H9 (cell line): ENCODE measurements around the gene GARIN5A. TPM values are rescaled to one million over a fixed set of nuclear protein-coding genes. Genes with fewer than 3 reads are reported as not detected.

Experiments used
- DNase-seq: peaks from one replicate; pipeline ENCODE4 v3.0.0-alpha.2; 2017
- H2AFZ ChIP-seq: one replicate; pipeline ENCODE4 v1.6.1; 2013; ENCODE audit warnings: mild to moderate bottlenecking, low read length, control low read depth, moderate library complexity
- H2AK5ac ChIP-seq: 2 replicates; pipeline ENCODE4 v1.6.1; 2013; ENCODE audit warnings: low read length, control low read depth, mixed read lengths; ENCODE audit not compliant: insufficient read length
- H2BK120ac ChIP-seq: one replicate; pipeline ENCODE4 v1.6.1; 2013; ENCODE audit warnings: low read depth, mild to moderate bottlenecking, low read length, control low read depth, inconsistent platforms; ENCODE audit not compliant: poor library complexity, severe bottlenecking
- H2BK12ac ChIP-seq: 2 replicates; pipeline ENCODE4 v1.6.1; 2013; ENCODE audit warnings: low read length, control low read depth, mixed read lengths, low read depth; ENCODE audit not compliant: insufficient read length
- H2BK15ac ChIP-seq: 2 replicates; pipeline ENCODE4 v1.6.1; 2013; ENCODE audit warnings: low read depth, low read length, control low read depth
- H2BK20ac ChIP-seq: one replicate; pipeline ENCODE4 v1.6.1; 2013; ENCODE audit warnings: low read depth, mild to moderate bottlenecking, low read length, control low read depth, inconsistent platforms; ENCODE audit not compliant: poor library complexity, severe bottlenecking
- H2BK5ac ChIP-seq: 2 replicates; pipeline ENCODE4 v1.6.1; 2013; ENCODE audit warnings: low read length, control low read depth, mixed read lengths; ENCODE audit not compliant: insufficient read length
- H3K14ac ChIP-seq: 2 replicates; pipeline ENCODE4 v1.6.1; 2013; ENCODE audit warnings: low read length, control low read depth; ENCODE audit not compliant: insufficient read depth
- H3K18ac ChIP-seq: 2 replicates; pipeline ENCODE4 v1.6.1; 2013; ENCODE audit warnings: low read depth, mild to moderate bottlenecking, mixed read lengths, low read length, control low read depth; ENCODE audit not compliant: insufficient read length
- H3K23ac ChIP-seq: 2 replicates; pipeline ENCODE4 v1.6.1; 2013; ENCODE audit warnings: low read length, control low read depth, mixed read lengths, low read depth; ENCODE audit not compliant: insufficient read length
- H3K23me2 ChIP-seq: 2 replicates; pipeline ENCODE4 v1.6.1; 2013; ENCODE audit warnings: low read depth, mild to moderate bottlenecking, mixed read lengths, low read length, control low read depth; ENCODE audit not compliant: insufficient read length, poor library complexity, severe bottlenecking
- H3K27ac ChIP-seq: 2 replicates; pipeline ENCODE4 v1.5.1; 2013; ENCODE audit warnings: low read length, control low read depth, mixed read lengths, low read depth; ENCODE audit not compliant: insufficient read length
- H3K27me3 ChIP-seq: 2 replicates; pipeline ENCODE4 v1.6.1; 2013; ENCODE audit warnings: low read length, control low read depth, inconsistent platforms; ENCODE audit not compliant: insufficient read depth
- H3K4ac ChIP-seq: 2 replicates; pipeline ENCODE4 v1.6.1; 2013; ENCODE audit warnings: low read depth, mild to moderate bottlenecking, control low read depth, inconsistent platforms, low read length, moderate library complexity
- H3K4me1 ChIP-seq: 2 replicates; pipeline ENCODE4 v1.6.1; 2013; ENCODE audit warnings: low read length, control low read depth, inconsistent platforms; ENCODE audit not compliant: insufficient read depth
- H3K4me2 ChIP-seq: 2 replicates; pipeline ENCODE4 v1.6.1; 2013; ENCODE audit warnings: low read length, control low read depth, mixed read lengths; ENCODE audit not compliant: insufficient read length, insufficient read depth
- H3K56ac ChIP-seq: 2 replicates; pipeline ENCODE4 v1.6.1; 2013; ENCODE audit warnings: low read depth, mild to moderate bottlenecking, mixed read lengths, low read length, control low read depth; ENCODE audit not compliant: insufficient read length
- H3K79me1 ChIP-seq: 2 replicates; pipeline ENCODE4 v1.6.1; 2013; ENCODE audit warnings: low read depth, mild to moderate bottlenecking, moderate library complexity, low read length, control low read depth, inconsistent platforms; ENCODE audit not compliant: insufficient read depth, poor library complexity, severe bottlenecking
- H3K79me2 ChIP-seq: 2 replicates; pipeline ENCODE4 v1.6.1; 2013; ENCODE audit warnings: low read length, control low read depth, inconsistent platforms; ENCODE audit not compliant: insufficient read depth
- H3K9ac ChIP-seq: 2 replicates; pipeline ENCODE4 v1.6.1; 2013; ENCODE audit warnings: low read length, control low read depth, mixed read lengths; ENCODE audit not compliant: insufficient read length; ENCODE audit errors: extremely low read depth
- H3K9me3 ChIP-seq: one replicate; pipeline ENCODE4 v1.6.1; 2013; ENCODE audit warnings: low read depth, low read length, inconsistent platforms; ENCODE audit not compliant: control insufficient read depth
- H3T11ph ChIP-seq: one replicate; pipeline ENCODE4 v1.6.1; 2013; ENCODE audit warnings: mild to moderate bottlenecking, low read length, control low read depth, inconsistent platforms
- H4K20me1 ChIP-seq: one replicate; pipeline ENCODE4 v1.6.1; 2013; ENCODE audit not compliant: control insufficient read depth, insufficient read length, insufficient read depth
- H4K5ac ChIP-seq: 2 replicates; pipeline ENCODE4 v1.6.1; 2013; ENCODE audit warnings: low read depth, mild to moderate bottlenecking, mixed read lengths, low read length, control low read depth; ENCODE audit not compliant: insufficient read length
- H4K8ac ChIP-seq: replicated peaks from 2 replicates; pipeline ENCODE4 v1.6.1; 2013; ENCODE audit warnings: low read length, control low read depth, mixed read lengths, low read depth; ENCODE audit not compliant: insufficient read length
- H4K91ac ChIP-seq: 2 replicates; pipeline ENCODE4 v1.6.1; 2013; ENCODE audit warnings: low read depth, mild to moderate bottlenecking, moderate library complexity, mixed read lengths, low read length, control low read depth; ENCODE audit not compliant: insufficient read length
- H3K27ac Mint-ChIP-seq, 3 experiments: 2 replicates in 2 of 3; 3 replicates in 1 of 3; pipeline ENCODE4 v1.8.0; 2020 to 2021; ENCODE audit warnings: mixed read lengths in 3 of 3, mild to moderate bottlenecking in 1 of 3, moderate library complexity in 1 of 3
- H3K27me3 Mint-ChIP-seq: 2 replicates; pipeline ENCODE4 v1.8.0; 2021; ENCODE audit warnings: low read depth, mild to moderate bottlenecking, moderate library complexity, mixed read lengths
- H3K36me3 Mint-ChIP-seq, 3 experiments: 2 replicates in 2 of 3; 3 replicates in 1 of 3; pipeline ENCODE4 v1.8.0; 2020 to 2021; ENCODE audit warnings: low read depth in 3 of 3, mixed read lengths in 3 of 3; ENCODE audit not compliant: insufficient read depth in 1 of 3
- H3K4me1 Mint-ChIP-seq, 2 experiments: 2 replicates each; pipeline ENCODE4 v1.8.0; 2020; ENCODE audit warnings: mixed read lengths in 2 of 2
- H3K4me3 Mint-ChIP-seq, 2 experiments: 2 replicates in 1 of 2; 3 replicates in 1 of 2; pipeline ENCODE4 v1.8.0; 2020 to 2021; ENCODE audit warnings: mild to moderate bottlenecking in 2 of 2, mixed read lengths in 2 of 2, moderate library complexity in 1 of 2
- H3K9me3 Mint-ChIP-seq, 2 experiments: 2 replicates in 1 of 2; 3 replicates in 1 of 2; pipeline ENCODE4 v1.8.0; 2020; ENCODE audit warnings: mild to moderate bottlenecking in 2 of 2, mixed read lengths in 2 of 2, moderate library complexity in 1 of 2
- WGBS: extraction: QIAGEN DNeasy Blood & Tissue Kit; methylation state at CpG from one replicate; pipeline ENCODE4 v1.1.7; 2013; ENCODE audit warnings: missing lambda C conversion rate, low lambda C conversion rate, mixed read lengths; ENCODE audit not compliant: insufficient read length; ENCODE audit errors: extremely low coverage; 5-methylcytosine and 5-hydroxymethylcytosine counted together
- total RNA-seq: library from RNA; stranded (reverse); gene quantifications from 2 replicates; pipeline ENCODE4 v1.2.1, GENCODE V29; 2021
- TF ChIP-seq, protein P1 (sequence below): fragments of 200-600 bp; sonication (generic); conservative IDR thresholded peaks from 3 replicates; pipeline ENCODE4 v1.8.0; 2021; ENCODE audit warnings: antibody characterized with exemption, mild to moderate bottlenecking

The GARIN5A gene
- total RNA-seq, 1 experiment from 2014 or later, result 9.5 TPM

DNA sequence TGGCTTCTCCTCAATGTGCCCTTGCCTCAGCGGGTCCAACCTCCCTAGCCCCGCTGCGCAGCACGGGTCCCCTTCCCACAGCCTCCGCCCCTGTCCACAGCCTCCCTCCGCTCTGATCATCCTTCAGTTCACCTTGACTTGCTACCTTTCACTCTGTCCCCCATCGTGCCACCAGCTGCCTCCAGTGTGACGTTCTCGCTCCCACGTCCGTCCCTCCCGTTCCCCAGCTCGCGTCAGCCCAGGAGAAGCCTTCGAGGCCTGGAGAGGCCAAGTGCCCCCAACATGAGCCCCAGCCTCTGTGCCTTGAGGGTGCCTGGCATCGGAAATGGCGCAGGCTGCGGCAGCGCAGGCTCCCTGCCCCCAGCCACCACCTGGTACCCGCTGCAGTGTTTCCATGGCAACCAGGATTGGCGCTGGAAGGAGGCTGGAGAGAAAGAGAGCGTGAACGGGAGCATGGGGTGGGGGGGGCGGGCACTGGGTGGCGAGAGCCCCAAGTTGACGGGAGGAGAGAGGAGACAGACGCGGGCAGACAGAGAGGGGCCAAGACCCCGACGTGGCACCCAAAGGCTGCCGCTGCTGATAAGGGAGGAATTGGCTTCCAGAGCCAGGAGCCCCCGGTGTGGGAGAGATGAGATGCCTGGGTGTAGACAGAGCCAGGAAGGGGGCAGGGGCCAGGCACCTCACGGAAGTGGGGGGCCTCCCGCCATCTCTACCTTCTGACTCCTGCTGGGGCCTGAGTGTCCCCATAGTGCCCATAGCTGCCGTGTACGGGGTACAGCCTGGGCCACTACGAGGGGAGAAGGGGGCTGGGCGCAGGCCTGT, 37.9 kb upstream of the GARIN5A start:
- DNase-seq, result no peak
- Mint-ChIP-seq H3K9me3 (no peaks in the 10 kb centered on the region; a peak in 1 of 5 replicates), H3K4me3 (peak overlapping the region in 1 of 2 experiments; percentile 63; a peak in 2 of 5 replicates), H3K27ac (no peak overlapping the region), H3K4me1 (peaks cover 7 to 27% of the 10 kb centered on the region in 2 experiments), H3K36me3 (peaks cover 5 to 7% (median 5%) of the 10 kb centered on the region in 3 experiments; a peak in 4 of 7 replicates), H3K27me3 (peaks cover 48% of the 10 kb centered on the region)
- Histone ChIP-seq H4K91ac (no peak overlapping the region), H3K23me2 (no peaks in the 10 kb centered on the region), H3K9me3 (no peaks in the 10 kb centered on the region), H3K56ac (no peak overlapping the region), H3T11ph (no peak overlapping the region), H2BK5ac (no peak overlapping the region), H4K8ac (no peak overlapping the region), H3K79me1 (no peaks in the 10 kb centered on the region), H3K4ac (no peak overlapping the region), H3K23ac (no peak overlapping the region), H4K20me1 (no peaks in the 10 kb centered on the region), H3K4me1 (no peaks in the 10 kb centered on the region), H2AK5ac (no peak overlapping the region), H3K4me2 (no peak overlapping the region), H2BK120ac (no peak overlapping the region), H3K27me3 (no peaks in the 10 kb centered on the region), H3K79me2 (no peaks in the 10 kb centered on the region), H2AFZ (no peak overlapping the region), H3K18ac (no peak overlapping the region), H4K5ac (no peak overlapping the region), H2BK15ac (no peak overlapping the region), H3K27ac (no peak overlapping the region), H3K9ac (no peak overlapping the region), H3K14ac (no peak overlapping the region), H2BK20ac (no peak overlapping the region), H2BK12ac (no peak overlapping the region)
- TF ChIP-seq, protein P1, sequence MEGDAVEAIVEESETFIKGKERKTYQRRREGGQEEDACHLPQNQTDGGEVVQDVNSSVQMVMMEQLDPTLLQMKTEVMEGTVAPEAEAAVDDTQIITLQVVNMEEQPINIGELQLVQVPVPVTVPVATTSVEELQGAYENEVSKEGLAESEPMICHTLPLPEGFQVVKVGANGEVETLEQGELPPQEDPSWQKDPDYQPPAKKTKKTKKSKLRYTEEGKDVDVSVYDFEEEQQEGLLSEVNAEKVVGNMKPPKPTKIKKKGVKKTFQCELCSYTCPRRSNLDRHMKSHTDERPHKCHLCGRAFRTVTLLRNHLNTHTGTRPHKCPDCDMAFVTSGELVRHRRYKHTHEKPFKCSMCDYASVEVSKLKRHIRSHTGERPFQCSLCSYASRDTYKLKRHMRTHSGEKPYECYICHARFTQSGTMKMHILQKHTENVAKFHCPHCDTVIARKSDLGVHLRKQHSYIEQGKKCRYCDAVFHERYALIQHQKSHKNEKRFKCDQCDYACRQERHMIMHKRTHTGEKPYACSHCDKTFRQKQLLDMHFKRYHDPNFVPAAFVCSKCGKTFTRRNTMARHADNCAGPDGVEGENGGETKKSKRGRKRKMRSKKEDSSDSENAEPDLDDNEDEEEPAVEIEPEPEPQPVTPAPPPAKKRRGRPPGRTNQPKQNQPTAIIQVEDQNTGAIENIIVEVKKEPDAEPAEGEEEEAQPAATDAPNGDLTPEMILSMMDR, result no peak
- no CpG with 5 or more reads among the region's 38 CpGs for WGBS
